DMS153 treated with DMSO at 0.1 percent for 48 hours (cell line): ENCODE measurements around the gene CABCOCO1.

Source experiments
- DNase-seq: peaks from one replicate; lab custom pipeline; 2025; ENCODE audit not compliant: unreplicated experiment; lab: John Stamatoyannopoulos, UW

Gene CABCOCO1, protein sequence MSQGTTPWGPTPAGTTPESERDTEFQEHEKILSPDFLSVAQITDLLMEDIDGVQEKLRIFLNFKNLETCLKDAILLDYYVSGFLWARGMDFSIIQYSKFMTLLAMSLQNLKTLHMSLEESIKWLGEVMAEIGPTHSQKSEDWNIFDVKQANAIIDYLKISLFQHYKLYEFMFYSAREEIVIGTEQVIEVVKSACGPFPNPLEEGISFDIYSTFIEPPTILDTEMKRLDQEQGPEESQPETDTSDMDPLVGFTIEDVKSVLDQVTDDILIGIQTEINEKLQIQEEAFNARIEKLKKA

DNA sequence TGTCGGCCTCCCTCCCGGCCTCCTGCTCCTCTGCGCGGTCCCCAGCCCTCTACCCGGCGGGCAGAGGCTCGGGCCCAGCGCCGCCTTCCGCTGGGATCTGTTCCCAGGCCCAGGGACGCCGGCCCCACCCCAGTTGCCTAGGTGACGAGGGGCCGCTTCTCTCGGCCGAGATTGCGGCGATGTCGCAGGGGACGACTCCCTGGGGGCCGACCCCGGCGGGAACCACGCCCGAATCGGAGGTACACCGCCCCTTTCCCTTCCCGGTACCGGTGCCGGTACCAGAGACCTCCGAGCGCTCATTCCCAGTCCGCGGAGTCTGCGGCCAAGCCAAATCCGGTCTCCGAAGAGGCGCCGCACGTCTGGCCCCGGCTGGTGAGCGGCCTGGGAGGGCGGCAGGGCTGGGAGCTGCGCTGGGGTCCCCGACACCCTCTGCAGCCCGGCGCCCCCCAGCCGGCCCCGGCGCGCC lies at the start of gene CABCOCO1:
TSS of gene CABCOCO1 (plus strand) at position 136 of the 466 bp plus-strand sequence. CDS start at position 180, 44 bp downstream.
- peak; percentile 54 for DNase-seq

DNA sequence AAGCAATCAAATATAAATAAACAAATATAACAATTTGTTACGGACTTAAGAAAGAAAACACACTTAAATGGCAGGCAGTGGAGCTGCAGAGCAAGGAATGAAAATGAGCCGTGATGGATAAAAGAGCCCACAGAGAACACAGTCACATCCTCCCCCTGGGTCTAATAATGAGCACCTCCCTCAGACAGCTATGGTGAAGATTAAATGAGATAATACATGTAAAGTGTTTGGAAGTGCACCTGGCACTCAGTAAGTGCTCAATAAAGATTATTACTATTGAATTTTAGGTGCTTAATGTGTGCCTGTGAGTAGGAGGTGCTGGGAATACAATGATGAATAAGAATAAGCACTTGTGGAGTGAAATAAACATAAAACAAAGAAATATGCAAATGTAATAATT lies 49.1 kb upstream of the CABCOCO1 start:
- DNase-seq, result no peak

DNA sequence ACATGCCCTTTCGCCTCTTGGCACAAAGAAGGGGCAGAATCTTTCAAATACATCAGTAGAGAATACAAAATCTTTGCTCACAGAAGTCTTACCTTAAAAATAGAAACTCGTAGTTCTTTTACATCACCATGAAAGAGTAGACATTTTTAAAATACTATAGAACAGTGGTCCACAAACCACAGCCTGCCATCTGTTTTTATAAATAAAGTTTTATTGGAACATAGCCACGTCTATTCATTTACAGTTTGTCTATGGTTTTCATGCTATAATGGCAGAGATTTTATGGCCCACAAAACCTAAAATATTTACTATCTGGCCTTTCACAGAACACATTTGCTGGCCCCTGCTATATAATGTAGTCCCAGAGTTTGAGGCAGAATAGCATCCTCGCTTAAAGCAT lies 46.1 kb upstream of the CABCOCO1 start:
- no peak for DNase-seq

DNA sequence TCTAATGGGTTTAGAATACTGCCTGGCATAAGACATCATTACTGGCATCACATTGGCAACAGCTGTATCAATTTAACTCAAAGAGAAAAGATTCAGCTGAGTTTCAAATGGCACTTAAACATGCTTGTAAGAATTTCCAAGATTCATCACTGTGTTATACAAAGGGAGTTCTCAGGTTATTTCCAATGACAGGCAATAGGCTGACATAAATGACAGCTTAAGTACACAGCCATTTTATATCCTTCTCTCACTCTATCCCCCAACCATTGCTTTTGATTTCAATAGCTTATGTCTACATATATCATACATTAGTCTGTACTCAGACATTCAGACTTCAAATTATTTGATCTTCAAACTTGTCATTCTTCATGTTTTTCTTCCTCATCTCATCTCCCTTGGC lies 45.5 kb upstream of the CABCOCO1 start:
- DNase-seq, result no peak

DNA sequence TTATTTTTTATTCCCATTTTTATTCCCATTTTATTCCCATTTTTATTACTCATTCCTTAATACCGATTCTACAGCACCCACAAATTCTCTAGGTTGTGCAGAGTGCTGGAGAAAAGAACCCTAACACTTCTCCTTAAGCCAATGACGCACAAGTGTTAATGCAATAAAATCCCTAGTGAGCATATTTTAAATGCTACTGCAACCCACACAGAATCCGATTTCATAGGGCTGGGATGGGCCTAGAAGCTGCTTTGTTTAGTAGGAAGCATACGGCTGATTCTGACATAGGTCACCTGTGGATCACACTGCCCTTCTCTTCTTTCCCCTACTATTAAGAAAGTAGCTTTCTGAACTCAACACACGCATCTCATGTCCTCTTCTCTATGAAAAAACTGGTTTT lies 45.1 kb upstream of the CABCOCO1 start:
- no peak for DNase-seq

DNA sequence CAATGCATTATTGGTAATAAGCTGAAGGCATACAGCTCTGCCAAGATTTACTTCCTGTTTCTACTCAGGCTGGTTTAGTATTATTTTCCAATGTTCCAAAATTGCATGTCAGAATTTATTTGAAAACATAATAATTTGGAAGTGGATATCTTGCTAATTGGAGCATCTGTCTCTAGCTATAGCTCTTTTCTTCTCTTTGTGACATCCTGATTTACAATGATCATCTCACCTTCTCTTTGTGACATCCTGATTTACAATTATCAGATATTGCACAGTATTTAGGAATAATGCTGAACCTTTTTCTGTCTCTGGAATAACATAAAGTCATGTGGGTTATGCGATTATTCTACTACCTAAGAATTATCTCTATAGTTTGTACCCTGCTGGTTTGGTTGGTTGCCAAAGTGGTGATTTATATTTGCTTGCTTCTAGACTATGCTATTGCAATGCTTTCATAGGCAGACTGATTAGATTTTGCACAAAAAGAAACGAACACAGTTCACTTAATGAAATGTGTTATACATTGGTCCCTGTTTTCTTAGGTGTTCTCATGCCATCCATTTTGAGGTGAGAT lies 44.3 kb upstream of the CABCOCO1 start:
- DNase-seq, result no peak

DNA sequence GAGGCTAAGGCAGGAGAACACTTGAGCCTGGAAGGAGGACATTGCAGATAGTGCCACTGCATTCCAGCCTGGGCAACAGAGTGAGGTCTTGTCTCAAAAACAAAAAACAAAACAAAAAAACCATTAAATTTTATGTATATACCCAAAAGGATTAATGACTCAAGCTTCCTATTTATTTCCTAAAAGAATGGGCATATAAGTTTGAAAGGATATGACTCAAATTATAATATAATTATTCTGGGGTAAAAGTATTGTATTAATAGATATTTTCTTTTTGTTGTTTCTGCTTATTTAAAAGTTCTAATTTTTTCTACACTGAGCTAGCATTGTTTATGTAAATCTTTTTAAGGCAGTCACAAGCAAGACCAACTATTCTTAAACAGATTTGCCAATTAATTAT lies 42.2 kb upstream of the CABCOCO1 start:
- DNase-seq, result no peak

DNA sequence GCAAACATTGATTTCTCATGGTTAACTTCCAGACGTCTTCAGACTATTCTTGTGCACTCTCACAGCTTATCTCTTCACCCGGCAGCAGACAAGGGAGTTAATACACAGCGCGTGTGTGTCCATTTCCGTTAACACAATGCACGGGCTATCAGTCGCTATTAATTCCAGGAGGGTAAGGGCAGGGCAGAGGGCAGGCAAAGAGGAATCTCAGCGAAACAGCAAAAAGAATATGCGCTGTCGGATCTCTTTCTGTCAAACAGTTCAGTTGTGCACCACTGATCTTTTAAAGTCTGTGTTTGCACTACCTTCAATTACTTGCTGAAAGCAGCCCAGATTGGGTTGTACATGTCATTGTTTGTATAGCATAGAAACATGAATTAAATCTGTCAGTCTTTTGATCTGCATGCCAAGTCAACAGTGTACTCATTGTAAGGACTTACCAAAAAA lies 41.1 kb upstream of the CABCOCO1 start:
- DNase-seq, result peak; percentile 64

DNA sequence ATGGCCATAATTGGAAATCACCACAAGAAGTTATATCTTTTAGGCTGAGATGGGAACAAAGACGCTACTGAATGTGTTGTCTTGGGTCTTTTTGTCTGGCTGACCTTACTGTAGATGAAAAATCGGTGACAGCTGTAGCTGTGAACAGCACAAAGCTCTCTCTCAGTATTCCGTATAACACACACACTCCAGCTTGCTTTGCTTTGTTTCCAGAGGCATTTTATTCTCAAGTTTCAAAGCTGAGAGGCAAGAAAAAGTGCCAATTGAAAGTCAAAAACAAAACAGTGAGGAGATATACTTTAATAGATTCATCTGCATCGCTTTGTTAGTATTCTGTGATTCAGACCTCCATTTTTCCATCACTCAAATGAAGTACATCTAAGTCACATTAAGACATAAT lies 39.6 kb upstream of the CABCOCO1 start:
- DNase-seq, result no peak

DNA sequence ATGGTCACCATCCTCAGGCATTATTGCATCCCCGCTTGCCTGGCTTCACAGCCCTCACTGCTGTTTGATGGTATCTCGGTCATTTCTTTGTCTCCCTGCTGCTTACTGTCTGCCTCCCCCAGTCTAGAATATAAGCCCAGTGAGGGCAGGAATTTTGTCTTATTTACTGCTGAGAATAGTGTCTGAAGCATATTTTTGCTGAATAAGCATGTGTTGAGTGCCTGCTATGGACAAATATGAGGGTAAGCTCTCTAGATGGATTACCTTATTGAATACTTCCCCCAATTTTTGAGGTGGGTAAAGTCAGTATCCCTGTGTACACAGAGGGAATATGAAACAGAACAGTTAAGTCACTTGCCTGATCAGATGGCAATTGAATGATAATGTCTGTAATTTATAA lies 36.5 kb upstream of the CABCOCO1 start:
- DNase-seq, result no peak

DNA sequence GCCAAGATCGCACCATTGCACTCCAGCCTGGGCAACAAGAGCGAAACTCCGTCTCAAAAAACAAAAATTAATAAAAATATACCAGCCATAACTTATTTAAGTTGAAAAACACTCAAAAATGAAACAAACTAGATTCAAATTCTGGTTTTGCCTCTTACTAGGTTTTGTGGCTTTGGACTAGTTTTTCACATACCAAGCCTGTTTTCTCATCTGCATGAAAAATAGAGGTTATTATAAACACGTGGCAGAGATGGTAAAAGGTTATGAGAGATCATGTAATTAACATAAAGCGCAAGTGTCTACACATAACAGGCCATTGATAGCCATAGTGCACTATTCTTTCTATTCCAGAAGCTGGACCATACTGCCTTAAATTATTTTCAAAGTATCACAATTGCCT lies 35.5 kb upstream of the CABCOCO1 start:
- DNase-seq, result no peak

DNA sequence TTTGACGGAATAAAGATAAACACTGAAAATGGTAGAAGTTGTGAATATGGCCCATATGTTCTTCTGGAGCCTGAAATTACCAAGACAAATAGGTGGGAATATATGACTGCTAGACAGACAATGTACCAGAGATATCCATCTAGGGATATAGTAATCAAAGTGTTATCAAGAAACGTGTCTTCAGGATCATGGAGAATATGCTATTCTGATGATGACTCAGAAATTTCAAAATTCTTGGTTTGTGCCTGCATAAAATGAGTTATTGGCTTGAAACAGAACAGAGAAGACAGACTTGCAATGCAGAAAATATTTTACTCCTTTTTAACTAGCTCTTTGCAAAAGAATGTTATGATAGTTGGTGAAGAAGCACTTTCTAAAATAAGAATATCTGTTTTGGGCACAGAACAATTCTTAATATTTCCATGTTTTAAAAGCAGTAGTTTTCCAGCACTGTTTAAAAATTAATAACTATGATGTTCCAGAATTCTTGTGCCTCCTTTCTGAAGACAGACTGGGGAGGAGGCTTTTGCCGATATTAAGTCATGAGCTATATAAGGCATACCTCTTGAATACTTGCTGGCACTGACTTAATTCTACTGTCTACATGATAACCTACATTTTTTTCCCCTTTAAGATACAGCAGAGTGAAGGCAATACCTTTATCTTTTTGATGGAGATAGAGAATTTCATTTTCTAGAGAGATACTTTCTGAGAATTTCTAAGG lies 34.4 kb upstream of the CABCOCO1 start:
- no peak for DNase-seq

DNA sequence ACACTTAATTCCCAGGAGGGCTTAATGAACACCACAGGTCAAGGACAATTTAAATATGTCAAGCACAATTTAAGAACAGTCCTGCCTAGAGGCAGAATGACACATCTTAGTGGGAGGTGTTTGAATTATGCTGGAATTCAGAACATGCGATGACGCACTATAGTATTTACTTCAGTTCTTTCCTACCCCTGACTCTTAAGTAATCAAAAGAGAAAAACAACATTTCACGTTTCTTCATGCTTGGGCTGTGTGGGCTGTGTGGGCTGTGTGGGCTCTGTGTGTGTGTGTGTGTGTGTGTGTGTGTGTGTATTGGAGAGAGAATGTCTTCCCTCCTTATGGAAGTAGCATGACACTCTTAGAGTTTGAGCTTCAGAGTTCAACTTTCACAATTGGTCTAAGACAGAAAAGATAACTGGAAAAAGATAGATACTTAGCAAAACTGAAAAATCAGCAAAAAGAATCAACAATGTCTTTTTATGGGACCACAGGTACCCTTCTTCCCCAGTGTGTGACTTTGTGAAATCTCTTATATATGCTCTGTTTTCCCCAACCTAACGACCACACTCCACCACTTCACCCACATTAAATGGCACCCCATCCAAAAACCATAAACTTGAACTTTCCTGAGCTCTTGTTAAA lies 33.7 kb upstream of the CABCOCO1 start:
- no peak for DNase-seq

DNA sequence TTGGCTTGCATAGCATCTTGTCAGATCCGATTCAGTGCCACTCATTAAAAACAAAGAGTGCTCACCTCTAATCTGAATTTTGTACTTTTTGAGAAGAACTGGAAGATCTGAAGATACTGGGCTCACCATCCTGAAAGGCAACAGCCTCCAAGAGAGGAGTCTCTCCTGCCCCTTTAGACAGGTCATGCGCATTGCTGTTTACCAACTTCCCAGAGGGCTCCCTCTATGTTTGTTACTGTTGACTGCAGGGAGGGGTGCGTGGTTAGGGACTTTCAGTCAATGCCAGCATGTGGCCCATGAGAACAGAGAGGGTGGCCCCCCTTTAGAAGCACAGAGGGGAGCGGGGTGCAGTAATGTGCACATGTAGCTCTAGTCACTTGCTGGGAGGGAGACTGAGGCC lies 33.2 kb upstream of the CABCOCO1 start:
- no peak for DNase-seq

DNA sequence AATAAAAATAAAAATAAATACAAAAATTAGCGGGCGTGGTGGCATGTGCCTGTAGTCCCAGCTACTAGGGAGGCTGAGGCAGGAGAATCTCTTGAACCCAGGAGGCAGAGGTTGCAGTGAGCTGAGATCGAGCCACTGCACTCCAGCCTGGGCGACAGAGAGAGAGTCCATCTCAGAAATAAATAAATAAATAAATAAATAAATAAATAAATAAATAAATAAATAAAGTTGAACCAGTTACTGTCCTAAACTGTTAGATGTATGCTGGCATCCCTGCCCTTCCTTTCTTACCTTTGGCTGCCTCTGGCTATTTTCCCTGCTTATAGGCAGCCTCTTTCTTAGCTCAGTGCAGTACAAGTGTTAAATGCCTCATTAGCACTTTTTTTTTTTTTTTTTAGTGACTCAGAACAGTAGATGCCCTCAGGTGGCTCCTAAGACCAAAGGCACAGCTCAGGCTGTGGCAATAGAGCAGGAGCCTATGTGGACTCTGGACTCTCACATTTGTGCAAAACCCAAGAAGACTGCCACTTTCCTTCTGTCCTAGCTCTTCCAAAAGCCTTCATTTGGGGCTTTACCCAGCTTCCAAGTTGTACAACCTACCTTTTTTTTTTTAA lies 30.6 kb upstream of the CABCOCO1 start:
- DNase-seq, result no peak

DNA sequence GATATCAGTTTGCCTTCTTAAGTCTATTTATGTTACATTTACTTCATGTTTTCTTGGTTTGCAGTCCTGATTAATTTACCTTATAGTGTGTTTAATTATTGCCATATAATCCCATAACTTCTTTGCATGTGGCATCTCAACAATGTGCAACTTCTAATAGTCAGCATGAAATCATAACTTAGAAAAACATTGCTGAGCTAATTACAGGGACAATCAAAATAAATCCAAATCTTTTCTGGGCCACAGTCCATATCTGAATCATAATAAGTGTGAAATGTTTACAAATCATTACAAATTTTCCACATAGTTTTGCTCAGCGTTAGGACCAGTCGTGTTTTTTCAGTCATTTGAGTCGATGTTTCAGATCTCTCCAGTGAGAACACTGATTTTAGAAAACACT lies 29.1 kb upstream of the CABCOCO1 start:
- no peak for DNase-seq

DNA sequence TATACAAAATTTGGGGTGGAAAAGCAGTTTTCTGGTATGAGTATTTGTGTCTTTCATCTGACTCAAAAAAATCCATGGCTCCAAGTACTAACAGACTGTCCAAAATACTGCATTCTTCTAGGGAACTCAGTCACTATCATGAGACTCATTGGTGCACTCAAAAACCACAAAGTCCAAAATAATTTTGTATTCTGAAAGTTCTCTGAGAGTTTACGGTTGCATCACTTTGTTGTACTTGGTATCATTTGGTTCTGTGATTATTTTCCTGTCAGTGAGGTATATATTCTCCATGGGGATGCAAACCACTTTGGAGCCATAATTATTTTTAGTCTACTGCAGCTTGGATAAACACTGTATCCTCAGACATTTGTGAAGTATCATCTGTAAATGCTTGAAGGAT lies 28.0 kb upstream of the CABCOCO1 start:
- no peak for DNase-seq

DNA sequence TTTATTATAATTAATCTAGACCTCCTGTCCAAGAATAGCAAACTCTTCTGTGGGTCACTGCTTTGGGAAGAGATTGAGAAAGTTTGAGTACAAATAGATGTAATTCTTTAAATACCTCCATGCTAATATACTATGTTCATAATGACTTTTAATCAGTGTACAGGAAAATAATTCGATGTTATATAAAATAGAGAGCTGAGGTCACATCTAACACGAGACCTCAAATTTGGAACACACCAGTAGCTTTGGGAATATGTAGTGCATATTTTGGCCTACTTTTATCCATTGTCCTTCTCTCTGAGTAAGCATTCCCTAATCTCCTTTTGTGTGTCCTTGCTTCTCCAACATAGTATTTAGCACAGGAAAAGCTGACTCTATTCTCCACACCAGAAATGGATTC lies 27.3 kb upstream of the CABCOCO1 start:
- no peak for DNase-seq

DNA sequence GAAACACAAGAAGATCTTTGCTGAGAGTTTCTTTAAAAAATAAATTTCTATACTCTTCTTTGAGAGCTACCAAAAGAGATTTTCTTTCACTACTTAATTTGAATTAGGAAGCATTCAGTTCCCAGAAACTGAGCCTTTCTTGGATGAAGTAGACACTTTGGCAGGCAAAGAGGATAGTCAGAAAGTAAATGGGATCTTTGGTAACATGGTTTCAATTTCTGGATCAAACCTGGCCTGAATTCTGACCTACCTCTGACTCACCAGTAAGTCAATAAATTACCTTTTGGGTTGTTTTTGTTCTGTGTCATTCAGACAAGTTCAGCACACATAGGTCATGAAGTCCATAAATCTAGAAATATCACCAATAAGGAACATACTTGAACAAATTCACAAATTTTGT lies 26.8 kb upstream of the CABCOCO1 start:
- DNase-seq, result no peak

DNA sequence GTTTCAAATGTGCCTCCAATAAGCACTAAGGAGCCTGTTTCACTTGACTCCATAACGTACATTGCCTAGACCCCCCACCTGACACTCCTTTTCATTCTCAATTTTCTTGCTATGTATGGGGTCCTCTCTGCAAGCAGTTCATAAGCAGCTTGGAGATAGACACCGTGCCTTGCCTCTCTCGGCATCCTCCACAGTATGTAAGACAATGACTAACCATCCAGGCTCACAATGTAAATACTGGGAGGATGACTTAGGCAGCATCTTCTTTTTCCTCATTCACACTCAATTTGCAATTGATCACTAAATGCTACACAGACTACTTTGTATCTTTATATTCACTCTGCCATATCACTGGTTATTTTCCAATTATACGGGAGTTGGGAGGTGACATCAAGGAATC lies 22.8 kb upstream of the CABCOCO1 start:
- DNase-seq, result no peak

DNA sequence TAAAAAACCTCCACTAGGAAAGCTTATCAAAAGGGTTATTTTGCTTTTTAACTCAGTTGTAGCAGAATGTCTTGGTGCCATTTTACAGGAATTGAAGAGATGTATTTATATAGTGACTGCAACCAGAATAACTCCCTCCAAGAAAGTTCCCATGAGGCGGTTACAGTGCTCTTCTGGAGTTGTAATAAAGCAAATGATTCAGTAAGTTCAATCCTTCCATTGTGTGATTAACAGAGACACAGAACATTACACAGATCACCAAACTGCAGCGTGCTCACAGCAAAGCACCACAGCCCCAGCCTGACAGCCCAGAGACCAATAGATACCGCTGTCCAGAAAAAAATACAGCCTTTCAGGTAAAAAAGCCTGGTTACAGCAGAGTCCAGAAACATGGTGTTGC lies 21.9 kb upstream of the CABCOCO1 start:
- DNase-seq, result no peak
